ENCODE results near the gene CDX1. TPM values are rescaled to one million over a fixed set of nuclear protein-coding genes. Genes with fewer than 3 reads are reported as not detected.

CDX1 gene
- total RNA-seq, 1 donor from 2014 or later: not detected

- no peak for DNase-seq (ENCODE audit: low read depth)
These were observed 15.4 kb downstream of the CDX1 start for GRCh38 chr5:150181766-150182545.

GRCh38 chr5:150182774-150183173, 16.2 kb downstream of the CDX1 start:
- DNase-seq (ENCODE audit: low read depth): no peak

GRCh38 chr5:150183436-150183835, 16.9 kb downstream of the CDX1 start:
- DNase-seq (ENCODE audit: low read depth): no peak

GRCh38 chr5:150184006-150184405, 17.4 kb downstream of the CDX1 start:
- DNase-seq (ENCODE audit: low read depth): no peak

- no peak for DNase-seq (ENCODE audit: low read depth)
These were observed 18.7 kb downstream of the CDX1 start for GRCh38 chr5:150184990-150185912.

- no peak for DNase-seq (ENCODE audit: low read depth)
These were observed 19.6 kb downstream of the CDX1 start for GRCh38 chr5:150186137-150186536.

GRCh38 chr5:150186897-150187296, 20.3 kb downstream of the CDX1 start:
- DNase-seq (ENCODE audit: low read depth): no peak

GRCh38 chr5:150188146-150188842, 21.7 kb downstream of the CDX1 start:
- DNase-seq (ENCODE audit: low read depth): no peak

GRCh38 chr5:150189326-150189725, 22.7 kb downstream of the CDX1 start:
- DNase-seq (ENCODE audit: low read depth): no peak

GRCh38 chr5:150189728-150190502, 23.3 kb downstream of the CDX1 start, which contains the start of gene SLC6A7:
TSS of gene SLC6A7 (plus strand) at chr5:150190062. CDS start at chr5:150190328, 266 bp downstream.
- no peak for DNase-seq (ENCODE audit: low read depth)

GRCh38 chr5:150190503-150190979, 24.0 kb downstream of the CDX1 start:
- no peak for DNase-seq (ENCODE audit: low read depth)

GRCh38 chr5:150190987-150191386, 24.4 kb downstream of the CDX1 start:
- no peak for DNase-seq (ENCODE audit: low read depth)

- no peak for DNase-seq (ENCODE audit: low read depth)
These were observed 25.9 kb downstream of the CDX1 start for GRCh38 chr5:150192462-150192861.

GRCh38 chr5:150195736-150196485, 29.3 kb downstream of the CDX1 start:
- no peak for DNase-seq (ENCODE audit: low read depth)

- no peak for DNase-seq (ENCODE audit: low read depth)
These were observed 29.9 kb downstream of the CDX1 start for GRCh38 chr5:150196514-150196913.

GRCh38 chr5:150196986-150197385, 30.4 kb downstream of the CDX1 start:
- DNase-seq (ENCODE audit: low read depth): no peak

GRCh38 chr5:150197476-150197875, 30.9 kb downstream of the CDX1 start:
- DNase-seq (ENCODE audit: low read depth): no peak

- no peak for DNase-seq (ENCODE audit: low read depth)
These were observed 35.9 kb downstream of the CDX1 start for GRCh38 chr5:150202501-150202900.

GRCh38 chr5:150203832-150204589, 37.4 kb downstream of the CDX1 start:
- no peak for DNase-seq (ENCODE audit: low read depth)
